A549 (cell line): ENCODE results near the gene SHISA6. TPM values are rescaled to one million over a fixed set of nuclear protein-coding genes. Genes with fewer than 3 reads are reported as not detected.

ENCODE experiments used
- ATAC-seq, 2 experiments: fragments of 200-7000 bp in 1 of 2; fragments of >200 bp in 1 of 2; cut with Nextera tagmentation in 1 of 2; cut with Tn5 transposase in 1 of 2; 3 replicates each; pipeline versions ENCODE4 v1.8.0 to v1.9.1; 2018 to 2020; ENCODE audit warnings: mild to moderate bottlenecking in 1 of 2, moderate library complexity in 1 of 2
- CTCF ChIA-PET: fragments of 300-600 bp; sonication (Branson Sonifier 250); formaldehyde crosslinking; extraction: SDS; loops from one replicate; lab custom pipeline; 2021; ENCODE audit warnings: antibody characterized with exemption, inconsistent platforms; lab: Yijun Ruan, JAX
- POLR2A ChIA-PET: fragments of 350-600 bp; formaldehyde crosslinking; extraction: SDS; loops from one replicate; lab custom pipeline; 2021; ENCODE audit warnings: antibody characterized with exemption, inconsistent platforms; lab: Yijun Ruan, JAX
- DNase-seq, 2 experiments: peaks; one replicate each; pipeline versions ENCODE4 v3.0.0 to v3.0.0-alpha.2; 2011 to 2016; ENCODE audit warnings: low read depth in 1 of 2, low spot score in 1 of 2
- FAIRE-seq: peaks from 2 replicates; lab custom pipeline; 2011; peaks lifted over from hg19 to GRCh38; lab: Jason Lieb, UNC
- H3K27ac ChIP-seq, 2 experiments: fragments of >200 bp; sonication (Bioruptor Twin); formaldehyde crosslinking; 3 replicates each; pipeline ENCODE4 v1.5.1; 2016 to 2017
- H3K4me1 ChIP-seq: fragments of >200 bp; sonication (Bioruptor Twin); formaldehyde crosslinking; 3 replicates; pipeline ENCODE4 v1.6.1; 2016
- H3K4me2 ChIP-seq: fragments of >200 bp; sonication (Bioruptor Twin); formaldehyde crosslinking; 3 replicates; pipeline ENCODE4 v1.6.1; 2016
- H3K4me3 ChIP-seq: fragments of >200 bp; sonication (Bioruptor Twin); formaldehyde crosslinking; 3 replicates; pipeline ENCODE4 v1.5.1; 2016
- H3K9me3 ChIP-seq: fragments of >200 bp; sonication (Bioruptor Twin); formaldehyde crosslinking; 3 replicates; pipeline ENCODE4 v1.6.1; 2016
- CBX2 ChIP-seq: fragments of 200-600 bp; sonication (generic); IDR thresholded peaks from 2 replicates; pipeline ENCODE4 v1.6.1; 2016; ENCODE audit warnings: low read depth, mild to moderate bottlenecking, borderline replicate concordance
- CBX8 ChIP-seq: fragments of 200-600 bp; sonication (generic); IDR thresholded peaks from 2 replicates; pipeline ENCODE4 v1.6.1; 2016
- CEBPB ChIP-seq, 2 experiments: fragments of >200 bp in 1 of 2; sonication (Bioruptor Twin) in 1 of 2; formaldehyde crosslinking in 1 of 2; IDR thresholded peaks; 2 replicates each; pipeline ENCODE4 v1.6.1; 2012 to 2016
- EHMT2 ChIP-seq: fragments of 200-600 bp; sonication (generic); IDR thresholded peaks from 2 replicates; pipeline ENCODE4 v1.6.1; 2016; ENCODE audit warnings: antibody characterized with exemption, low read depth, mild to moderate bottlenecking, moderate library complexity
- FOSL2 ChIP-seq, 2 experiments: fragments of 450-650 bp in 1 of 2; fragments of >200 bp in 1 of 2; sonication (Bioruptor Twin) in 1 of 2; formaldehyde crosslinking; IDR thresholded peaks; 2 replicates each; pipeline versions ENCODE4 v1.5.0 to v1.6.1; 2016 to 2020; ENCODE audit warnings: mild to moderate bottlenecking in 1 of 2, moderate library complexity in 1 of 2
- GATA3 ChIP-seq: IDR thresholded peaks from 2 replicates; pipeline ENCODE4 v1.6.1; 2012; ENCODE audit warnings: borderline replicate concordance
- HEYL ChIP-seq: fragments of 250-450 bp; sonication (Bioruptor Pico); IDR thresholded peaks from 2 replicates; pipeline ENCODE4 v1.8.0; 2021; ENCODE audit warnings: mild to moderate bottlenecking, moderate library complexity
- HOXA7 ChIP-seq: fragments of 250-450 bp; sonication (Bioruptor Pico); IDR thresholded peaks from 2 replicates; pipeline ENCODE4 v1.5.0; 2020; ENCODE audit warnings: mild to moderate bottlenecking, moderate library complexity
- HOXB13 ChIP-seq: fragments of 250-450 bp; sonication (Bioruptor Pico); IDR thresholded peaks from 2 replicates; pipeline ENCODE4 v1.5.0; 2020; ENCODE audit warnings: low read depth, mild to moderate bottlenecking, moderate library complexity
- HOXB5 ChIP-seq: fragments of 250-450 bp; sonication (Bioruptor Pico); IDR thresholded peaks from 2 replicates; pipeline ENCODE4 v1.5.0; 2020; ENCODE audit warnings: mild to moderate bottlenecking, moderate library complexity
- KDM1A ChIP-seq: fragments of 200-600 bp; sonication (generic); IDR thresholded peaks from 2 replicates; pipeline ENCODE4 v1.6.1; 2016; ENCODE audit warnings: low read depth, mild to moderate bottlenecking
- MAFK ChIP-seq: fragments of 450-650 bp; IDR thresholded peaks from 2 replicates; pipeline ENCODE4 v1.6.1; 2014; ENCODE audit not compliant: partially characterized antibody
- NFE2L2 ChIP-seq: fragments of 150-350 bp; conservative IDR thresholded peaks from 2 replicates; pipeline ENCODE4 v1.6.1; 2014; ENCODE audit warnings: low read length
- PHF8 ChIP-seq: fragments of 200-600 bp; sonication (generic); IDR thresholded peaks from 2 replicates; pipeline ENCODE4 v1.6.1; 2016; ENCODE audit warnings: low read depth, mild to moderate bottlenecking, antibody characterized with exemption, moderate library complexity, borderline replicate concordance
- RCOR1 ChIP-seq: fragments of 150-350 bp; IDR thresholded peaks from 2 replicates; pipeline ENCODE4 v1.6.1; 2014; ENCODE audit warnings: antibody characterized with exemption, low read length, low read depth
- SREBF2 ChIP-seq: fragments of 450-650 bp; IDR thresholded peaks from 2 replicates; pipeline ENCODE4 v1.6.1; 2014; ENCODE audit warnings: mild to moderate bottlenecking, moderate library complexity
- ZFP36 ChIP-seq: fragments of 450-650 bp; IDR thresholded peaks from 2 replicates; pipeline ENCODE4 v1.6.1; 2014; ENCODE audit warnings: borderline replicate concordance; ENCODE audit not compliant: partially characterized antibody
- WGBS: methylation state at CpG from one replicate; pipeline ENCODE4 v1.1.6; 2017; ENCODE audit errors: missing lambda C conversion rate; 5-methylcytosine and 5-hydroxymethylcytosine counted together
- polyA plus RNA-seq, 4 experiments: library from polyadenylated mRNA; depleted of rRNA in 3 of 4; stranded (reverse); fragments of >200 nt; fragmentation: RNase III in 1 of 4; extraction: RNeasy Plus Mini Kit Qiagen cat#74134 plus additional on column Dnase treatment in 1 of 4; gene quantifications; 2 replicates in 3 of 4; 3 replicates in 1 of 4; pipeline ENCODE4 v1.2.3, GENCODE V29; 2011 to 2017
- TF ChIP-seq, protein P1 (sequence below): fragments of 450-650 bp; IDR thresholded peaks from 2 replicates; pipeline ENCODE4 v1.6.1; 2014; ENCODE audit warnings: antibody characterized with exemption
- TF ChIP-seq, protein P2 (sequence below): fragments of >200 bp; sonication (Bioruptor Twin); formaldehyde crosslinking; IDR thresholded peaks from 3 replicates; pipeline ENCODE4 v1.6.1; 2016
- TF ChIP-seq, protein P3 (sequence below): fragments of >200 bp; sonication (Bioruptor Twin); formaldehyde crosslinking; IDR thresholded peaks from 3 replicates; pipeline ENCODE4 v1.5.1; 2016

SHISA6 gene
- polyA plus RNA-seq, 2 of the 4 experiments (the other 2 are of a cell fraction), result not detected

DNA sequence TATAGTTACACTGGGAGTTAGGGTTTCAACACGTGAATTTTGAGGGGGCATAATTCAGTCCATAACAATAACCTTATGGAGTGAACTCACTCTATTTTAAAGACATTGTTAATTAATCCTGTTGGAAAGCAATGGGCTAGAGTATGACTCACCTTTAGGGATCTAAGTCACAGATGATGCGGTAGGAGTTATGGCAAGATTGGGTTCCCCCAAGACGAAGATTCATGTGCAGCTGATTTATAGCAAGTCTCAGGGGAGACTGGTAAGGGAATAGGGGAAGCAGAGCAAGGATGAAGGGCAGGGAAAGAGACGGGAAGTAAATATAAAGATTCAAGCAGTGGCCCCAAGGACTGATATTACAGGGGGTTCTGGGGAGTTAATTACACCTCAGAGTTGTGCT, 197.7 kb downstream of the SHISA6 start (continued):
- TF ChIP-seq, protein P1, sequence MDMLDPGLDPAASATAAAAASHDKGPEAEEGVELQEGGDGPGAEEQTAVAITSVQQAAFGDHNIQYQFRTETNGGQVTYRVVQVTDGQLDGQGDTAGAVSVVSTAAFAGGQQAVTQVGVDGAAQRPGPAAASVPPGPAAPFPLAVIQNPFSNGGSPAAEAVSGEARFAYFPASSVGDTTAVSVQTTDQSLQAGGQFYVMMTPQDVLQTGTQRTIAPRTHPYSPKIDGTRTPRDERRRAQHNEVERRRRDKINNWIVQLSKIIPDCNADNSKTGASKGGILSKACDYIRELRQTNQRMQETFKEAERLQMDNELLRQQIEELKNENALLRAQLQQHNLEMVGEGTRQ, result no peak
- TF ChIP-seq RCOR1, result no peak
- TF ChIP-seq, protein P2, sequence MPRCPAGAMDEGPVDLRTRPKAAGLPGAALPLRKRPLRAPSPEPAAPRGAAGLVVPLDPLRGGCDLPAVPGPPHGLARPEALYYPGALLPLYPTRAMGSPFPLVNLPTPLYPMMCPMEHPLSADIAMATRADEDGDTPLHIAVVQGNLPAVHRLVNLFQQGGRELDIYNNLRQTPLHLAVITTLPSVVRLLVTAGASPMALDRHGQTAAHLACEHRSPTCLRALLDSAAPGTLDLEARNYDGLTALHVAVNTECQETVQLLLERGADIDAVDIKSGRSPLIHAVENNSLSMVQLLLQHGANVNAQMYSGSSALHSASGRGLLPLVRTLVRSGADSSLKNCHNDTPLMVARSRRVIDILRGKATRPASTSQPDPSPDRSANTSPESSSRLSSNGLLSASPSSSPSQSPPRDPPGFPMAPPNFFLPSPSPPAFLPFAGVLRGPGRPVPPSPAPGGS, result no peak

DNA sequence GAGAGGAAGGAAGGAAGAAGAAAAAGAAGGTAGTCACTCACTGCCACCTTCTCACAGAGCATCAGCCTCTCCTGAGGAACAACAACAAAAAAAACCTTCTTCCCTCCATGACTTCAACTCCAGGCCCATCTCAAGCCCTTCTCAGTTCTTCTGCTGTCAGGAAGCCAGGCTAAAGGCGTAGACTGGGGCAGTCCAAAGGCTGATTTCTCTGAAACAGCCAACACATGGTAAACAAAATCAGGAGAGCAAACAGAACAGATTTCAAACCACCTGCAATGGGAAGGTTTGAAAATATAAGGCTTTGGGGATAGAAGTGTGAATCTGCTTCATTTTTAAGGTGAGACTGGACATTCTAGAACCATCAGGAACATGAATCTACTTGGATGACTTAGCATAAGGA, 200.0 kb downstream of the SHISA6 start:
- POLR2A ChIA-PET, result no interaction called here
- no peak overlapping the region for H3K27ac ChIP-seq
- H3K4me3 ChIP-seq, result no peak overlapping the region
- H3K4me2 ChIP-seq, result no peak overlapping the region
- no peak for DNase-seq
- no peaks in the 10 kb centered on the region for H3K4me1 ChIP-seq
- CTCF ChIA-PET, result no interaction called here
- ATAC-seq, result no peak
- FAIRE-seq, result no peak
- WGBS, result 0% methylated on average over 1 of the region's 1 CpG
- H3K9me3 ChIP-seq, result no peaks in the 10 kb centered on the region; the same call in 2 of the 3 replicates
- TF ChIP-seq GATA3, result no peak
- no peak for TF ChIP-seq HOXA7 (CRISPR knock-in tag)
- TF ChIP-seq CEBPB (IDR thresholded peaks at IDR 0.05), result no peak
- no peak for TF ChIP-seq RCOR1
- no peak for TF ChIP-seq CBX2
- TF ChIP-seq CBX8, result no peak
- no peak for TF ChIP-seq HOXB5 (CRISPR knock-in tag)
- TF ChIP-seq, protein P2, result no peak
- TF ChIP-seq FOSL2 (IDR thresholded peaks at IDR 0.05), result no peak
- no peak for TF ChIP-seq FOSL2 (CRISPR knock-in tag; IDR thresholded peaks at IDR 0.05)
- TF ChIP-seq EHMT2, result no peak
- no peak for TF ChIP-seq MAFK
- TF ChIP-seq SREBF2, result no peak
- no peak for TF ChIP-seq NFE2L2
- TF ChIP-seq, protein P3, sequence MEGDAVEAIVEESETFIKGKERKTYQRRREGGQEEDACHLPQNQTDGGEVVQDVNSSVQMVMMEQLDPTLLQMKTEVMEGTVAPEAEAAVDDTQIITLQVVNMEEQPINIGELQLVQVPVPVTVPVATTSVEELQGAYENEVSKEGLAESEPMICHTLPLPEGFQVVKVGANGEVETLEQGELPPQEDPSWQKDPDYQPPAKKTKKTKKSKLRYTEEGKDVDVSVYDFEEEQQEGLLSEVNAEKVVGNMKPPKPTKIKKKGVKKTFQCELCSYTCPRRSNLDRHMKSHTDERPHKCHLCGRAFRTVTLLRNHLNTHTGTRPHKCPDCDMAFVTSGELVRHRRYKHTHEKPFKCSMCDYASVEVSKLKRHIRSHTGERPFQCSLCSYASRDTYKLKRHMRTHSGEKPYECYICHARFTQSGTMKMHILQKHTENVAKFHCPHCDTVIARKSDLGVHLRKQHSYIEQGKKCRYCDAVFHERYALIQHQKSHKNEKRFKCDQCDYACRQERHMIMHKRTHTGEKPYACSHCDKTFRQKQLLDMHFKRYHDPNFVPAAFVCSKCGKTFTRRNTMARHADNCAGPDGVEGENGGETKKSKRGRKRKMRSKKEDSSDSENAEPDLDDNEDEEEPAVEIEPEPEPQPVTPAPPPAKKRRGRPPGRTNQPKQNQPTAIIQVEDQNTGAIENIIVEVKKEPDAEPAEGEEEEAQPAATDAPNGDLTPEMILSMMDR, result no peak
- no peak for TF ChIP-seq KDM1A

DNA sequence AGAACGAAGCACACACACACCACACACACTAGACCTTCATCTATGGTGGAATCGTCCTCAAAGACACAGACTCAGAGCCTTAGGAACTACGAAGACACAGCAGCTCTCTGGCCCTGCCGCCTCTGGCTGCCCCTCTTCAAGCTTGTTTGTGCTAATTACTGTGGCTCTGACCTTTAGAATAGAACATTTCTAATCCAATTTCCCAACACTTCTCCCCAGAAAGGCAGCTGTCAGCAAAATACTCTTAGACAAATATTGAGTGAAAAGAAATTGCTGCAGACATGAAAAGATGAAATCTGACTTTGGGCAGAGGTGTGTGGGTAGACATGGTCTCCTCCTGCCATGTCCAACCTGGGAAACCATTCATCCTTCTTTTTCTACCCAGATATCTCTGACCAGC, 205.3 kb downstream of the SHISA6 start:
- POLR2A ChIA-PET, result no interaction called here

More for the DNA sequence above, 205.3 kb downstream of the SHISA6 start:
- 0% methylated on average over 4 of the region's 4 CpGs for WGBS
- FAIRE-seq, result no peak
- no peak for ATAC-seq
- H3K4me1 ChIP-seq, result no peaks in the 10 kb centered on the region
- CTCF ChIA-PET, result interaction anchor here (1.7 kb wide), 1 partner anchor 11 kb away, joined by 3 read pairs; no protein-coding TSS in a partner anchor
- H3K4me3 ChIP-seq, result no peak overlapping the region
- no peak for DNase-seq
- TF ChIP-seq ZFP36 (no peak), PHF8 (no peak), HOXB13 (CRISPR knock-in tag) (no peak), HEYL (CRISPR knock-in tag) (no peak)
- no peaks in the 10 kb centered on the region; the same call in 2 of the 3 replicates for H3K9me3 ChIP-seq
- no peak overlapping the region for H3K4me2 ChIP-seq
- no peak overlapping the region for H3K27ac ChIP-seq
